Activated T-cell treated with anti-CD3 and anti-CD28 coated beads for 4 hours (primary cell): ENCODE data around the gene FAM222B.
"Not testable (repeated sequence)": the region's sequence is repeated elsewhere in the genome, so short reads cannot be mapped to it uniquely, and the experiment has no call there.

ENCODE experiments used
- DNase-seq: peaks from one replicate; pipeline ENCODE4 v3.0.0-alpha.2; 2020

The FAM222B gene

DNA sequence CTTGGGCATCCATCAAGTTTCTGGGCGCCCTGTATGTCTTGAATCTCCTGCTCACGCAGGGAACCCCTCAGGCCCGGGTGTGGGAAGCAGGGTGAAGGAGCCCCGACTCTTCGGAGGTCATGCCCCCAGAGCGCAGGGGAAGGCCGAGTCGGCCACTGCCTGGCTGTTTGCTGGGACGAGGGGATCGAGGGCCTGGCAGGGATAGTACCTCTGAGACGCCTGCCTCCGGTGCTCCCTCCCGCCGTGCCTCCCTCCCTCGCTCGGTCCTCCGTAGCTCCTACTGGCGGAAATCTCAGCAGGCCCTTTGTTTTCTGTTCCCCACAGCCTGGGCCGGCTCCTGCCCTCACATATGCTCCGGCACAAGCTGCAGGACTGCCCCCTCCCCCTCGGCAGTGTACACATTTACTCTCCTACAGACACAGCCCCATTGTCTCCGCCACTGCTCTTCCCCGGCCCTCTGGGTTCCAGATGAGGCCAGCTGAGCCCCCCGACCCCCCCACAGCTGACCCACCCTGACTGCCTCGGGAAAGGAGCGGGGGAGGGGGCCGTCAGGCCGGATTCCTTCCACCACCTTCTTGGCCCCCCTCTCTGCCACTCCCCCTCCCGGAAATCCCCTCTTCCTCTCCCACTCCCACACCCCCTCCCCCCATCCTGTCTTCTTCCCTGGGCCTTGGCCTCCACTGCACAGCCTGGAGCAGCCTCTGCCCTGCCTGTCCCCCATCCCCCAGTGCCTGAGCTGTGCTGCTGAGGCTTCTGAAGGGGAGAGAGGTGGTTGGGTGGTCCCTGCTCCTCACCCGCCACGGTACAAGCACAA, 97.4 kb downstream of the FAM222B start:
- DNase-seq, result no peak

DNA sequence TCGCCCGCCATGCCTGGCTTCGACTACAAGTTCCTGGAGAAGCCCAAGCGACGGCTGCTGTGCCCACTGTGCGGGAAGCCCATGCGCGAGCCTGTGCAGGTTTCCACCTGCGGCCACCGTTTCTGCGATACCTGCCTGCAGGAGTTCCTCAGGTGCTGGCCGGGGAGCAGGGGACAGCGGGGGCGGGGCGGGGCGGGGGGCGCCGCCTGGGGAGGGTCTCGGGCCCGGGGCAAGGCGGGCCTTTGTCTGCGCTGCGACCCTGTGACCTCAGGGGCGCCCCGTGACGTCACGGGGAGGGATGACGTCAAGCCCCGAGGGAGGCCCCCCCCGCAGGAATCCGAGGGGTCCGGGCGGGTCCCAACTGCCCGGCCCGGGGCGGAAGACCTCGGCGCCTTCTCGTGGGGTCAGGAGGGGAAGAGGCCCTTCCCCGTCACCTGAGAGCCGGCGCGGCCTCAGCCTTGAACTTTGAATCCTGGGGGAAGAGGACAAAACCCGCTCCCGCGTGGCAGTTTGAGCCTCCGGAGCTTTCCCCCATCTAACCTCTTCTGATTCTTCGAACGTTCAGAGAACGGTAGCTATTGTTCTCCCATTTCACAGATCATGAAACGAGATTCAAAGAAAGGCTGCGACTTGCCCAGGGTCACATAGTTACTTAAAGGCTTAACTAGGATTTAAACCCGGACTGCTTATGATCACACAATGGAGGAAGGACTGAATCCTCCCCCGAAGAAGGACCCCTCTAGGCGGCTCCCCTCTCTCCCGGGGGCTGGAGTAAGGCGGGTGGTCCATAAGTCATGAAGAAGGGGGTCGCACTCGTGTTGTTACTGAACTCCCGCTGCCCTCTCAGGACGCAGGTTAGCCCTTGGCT, 98.3 kb downstream of the FAM222B start:
- DNase-seq, result peak; percentile 75

DNA sequence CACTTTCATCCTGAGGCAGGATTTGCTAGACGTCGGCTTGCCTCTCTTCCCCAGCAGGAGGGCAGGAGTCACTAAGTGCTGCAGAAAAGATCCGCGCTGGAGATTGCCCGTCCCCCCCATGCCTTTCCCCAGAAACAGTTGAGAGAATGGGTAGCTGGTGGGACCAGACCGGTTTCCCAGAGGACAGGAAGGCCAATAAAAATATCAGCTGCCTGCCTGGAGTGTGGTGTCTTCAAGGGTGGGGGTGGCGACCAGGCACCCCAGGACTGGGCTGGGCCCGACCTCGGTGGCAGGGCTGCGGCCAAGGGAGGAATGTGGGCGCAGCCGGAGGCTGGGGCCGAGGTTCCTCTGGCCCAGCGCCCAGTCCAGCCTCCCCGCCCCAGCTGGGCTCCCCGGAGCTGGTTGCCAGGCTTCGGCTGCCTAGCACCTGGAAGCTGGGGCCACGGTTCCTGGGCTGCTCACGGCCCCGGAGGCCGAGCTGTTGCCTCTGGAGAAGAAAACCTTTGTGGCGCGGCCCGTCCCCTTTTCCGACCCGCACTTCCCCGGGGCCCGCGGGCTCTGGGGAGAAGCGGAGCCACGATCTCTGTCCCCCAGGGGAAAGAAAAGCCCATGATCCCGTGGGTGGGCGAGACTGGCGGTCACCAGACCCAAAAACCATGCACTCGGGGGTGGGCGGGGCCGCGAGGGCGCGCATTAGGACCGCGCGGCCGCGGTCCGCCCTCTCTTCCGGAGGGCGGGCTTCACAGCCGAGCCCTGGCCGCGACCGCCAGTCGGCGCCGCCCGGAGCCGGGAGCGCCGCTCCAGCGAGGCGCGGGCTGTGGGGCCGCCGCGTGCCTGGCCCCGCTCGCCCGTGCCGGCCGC, 99.1 kb downstream of the FAM222B start, which contains the start of gene TRAF4:
Gene TRAF4 (plus strand): TSS at position 769 of the 861 bp plus-strand sequence. CDS start 102 bp downstream, outside the sequence.
- DNase-seq, result peak; percentile 69

DNA sequence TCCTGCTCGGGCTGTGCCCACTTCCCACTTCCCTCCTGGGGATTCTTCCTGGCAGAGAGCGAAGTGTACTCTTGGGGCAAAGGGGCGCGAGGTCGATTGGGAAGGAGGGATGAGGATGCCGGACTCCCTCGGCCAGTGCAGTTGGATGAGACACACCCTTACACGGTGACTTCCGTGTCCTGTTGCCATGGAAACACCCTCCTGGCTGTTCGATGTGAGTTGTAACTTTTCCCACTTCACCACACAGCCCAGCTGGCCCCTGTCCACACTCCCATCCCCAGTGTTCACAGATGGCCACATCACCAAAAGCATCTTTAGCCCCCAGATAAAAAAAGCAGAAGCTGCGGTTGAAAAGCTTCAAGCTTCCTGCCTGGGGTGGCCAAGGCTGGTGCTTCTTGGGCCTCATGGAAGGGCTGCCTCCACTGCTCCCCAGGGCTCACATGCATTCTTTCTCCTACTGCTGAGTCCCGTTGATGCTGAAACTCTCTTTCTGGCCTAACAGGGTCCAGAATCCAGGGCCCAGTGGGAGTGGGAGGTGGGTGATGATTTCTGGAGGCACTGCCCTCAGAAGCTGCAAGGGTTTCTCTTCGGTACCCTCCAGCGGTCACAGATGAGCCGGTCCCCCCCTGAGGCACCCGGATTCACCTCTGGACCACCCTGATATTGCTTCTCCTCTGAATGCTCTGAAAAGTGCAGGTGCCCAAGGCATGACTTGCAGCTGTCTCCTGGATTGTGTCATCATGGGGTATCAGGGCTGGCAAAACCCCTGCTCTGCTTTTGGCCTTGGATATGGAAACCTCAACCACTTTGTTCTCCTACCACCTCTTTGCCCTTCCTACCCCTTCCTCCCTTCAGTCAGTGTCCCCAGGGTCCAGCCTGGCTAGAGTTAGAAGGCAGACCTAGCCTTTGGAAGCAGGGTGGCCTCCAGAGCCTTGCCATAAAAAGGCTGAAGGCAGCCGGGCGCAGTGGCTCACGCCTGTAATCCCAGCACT, 100.9 kb downstream of the FAM222B start:
- DNase-seq, result no peak

GRCh38 chr17:28740406-28741357, 101.9 kb downstream of the FAM222B start:
- no peak for DNase-seq

DNA sequence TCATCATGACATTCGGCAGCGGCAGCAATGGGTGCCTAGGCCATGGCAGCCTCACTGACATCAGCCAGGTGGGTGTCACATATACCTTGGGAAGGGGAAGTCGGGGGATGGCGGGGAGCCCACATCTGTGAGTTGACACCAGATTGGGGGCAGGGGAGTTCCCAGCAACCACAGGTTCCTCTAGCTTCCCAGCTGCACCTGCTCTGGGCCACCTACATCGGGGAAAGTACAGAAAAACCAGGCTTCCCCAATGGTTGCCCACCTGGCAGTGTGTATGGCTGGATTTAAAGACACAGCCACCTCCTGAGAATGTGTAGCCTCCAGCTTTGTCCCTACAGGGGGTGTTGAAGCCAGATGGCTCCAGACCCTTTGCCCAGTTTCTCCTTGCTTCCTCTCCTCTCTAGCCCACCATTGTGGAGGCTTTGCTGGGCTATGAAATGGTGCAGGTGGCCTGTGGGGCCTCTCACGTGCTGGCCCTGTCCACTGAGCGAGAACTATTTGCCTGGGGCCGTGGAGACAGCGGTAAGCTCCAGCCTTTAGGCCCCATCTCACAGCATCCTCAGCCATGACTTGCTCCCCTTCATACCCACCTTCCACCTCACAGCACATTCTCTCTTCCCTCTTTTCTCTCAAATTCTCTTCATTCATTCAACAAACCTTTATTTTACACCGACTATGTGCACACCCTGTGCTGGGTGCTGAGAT, 103.8 kb downstream of the FAM222B start:
- peak; percentile 62 for DNase-seq

GRCh38 chr17:28737770-28738679, 104.6 kb downstream of the FAM222B start:
- DNase-seq, result no peak

DNA sequence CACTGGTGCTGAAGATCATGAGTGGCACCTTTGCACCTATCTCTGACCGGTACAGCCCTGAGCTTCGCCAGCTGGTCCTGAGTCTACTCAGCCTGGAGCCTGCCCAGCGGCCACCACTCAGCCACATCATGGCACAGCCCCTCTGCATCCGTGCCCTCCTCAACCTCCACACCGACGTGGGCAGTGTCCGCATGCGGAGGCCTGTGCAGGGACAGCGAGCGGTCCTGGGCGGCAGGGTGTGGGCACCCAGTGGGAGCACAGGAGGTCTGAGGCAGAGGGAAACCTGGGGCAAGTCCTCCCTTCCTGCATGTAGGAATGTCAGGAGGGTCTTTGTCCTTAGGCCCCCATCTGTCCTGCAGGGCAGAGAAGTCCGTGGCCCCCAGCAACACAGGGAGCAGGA, 105.3 kb downstream of the FAM222B start:
- no peak for DNase-seq

DNA sequence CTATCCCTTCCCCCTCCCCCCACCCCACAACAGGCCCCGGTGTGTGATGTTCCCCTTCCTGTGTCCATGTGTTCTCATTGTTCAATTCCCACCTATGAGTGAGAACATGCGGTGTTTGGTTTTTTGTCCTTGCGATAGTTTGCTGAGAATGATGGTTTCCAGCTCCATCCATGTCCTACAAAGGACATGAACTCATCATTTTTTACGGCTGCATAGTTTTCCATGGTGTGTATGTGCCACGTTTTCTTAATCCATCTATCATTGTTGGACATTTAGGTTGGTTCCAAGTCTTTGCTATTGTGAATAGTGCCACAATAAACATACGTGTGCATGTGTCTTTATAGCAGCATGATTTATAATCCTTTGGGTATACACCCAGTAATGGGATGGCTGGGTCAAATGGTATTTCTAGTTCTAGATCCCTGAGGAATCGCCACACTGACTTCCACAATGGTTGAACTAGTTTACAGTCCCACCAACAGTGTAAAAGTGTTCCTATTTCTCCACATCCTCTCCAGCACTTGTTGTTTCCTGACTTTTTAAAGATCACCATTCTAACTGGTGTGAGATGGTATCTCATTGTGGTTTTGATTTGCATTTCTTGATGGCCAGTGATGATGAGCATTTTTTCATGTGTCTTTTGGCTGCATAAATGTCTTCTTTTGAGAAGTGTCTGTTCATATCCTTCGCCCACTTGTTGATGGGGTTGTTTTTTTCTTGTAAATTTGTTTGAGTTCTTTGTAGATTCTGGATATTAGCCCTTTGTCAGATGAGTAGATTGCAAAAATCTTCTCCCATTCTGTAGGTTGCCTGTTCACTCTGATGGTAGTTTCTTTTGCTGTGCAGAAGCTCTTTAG, 106.4 kb downstream of the FAM222B start:
- not testable (repeated sequence) for DNase-seq

- no peak for DNase-seq
These were observed 107.3 kb downstream of the FAM222B start for GRCh38 chr17:28735242-28735722.

GRCh38 chr17:28734712-28735241, 107.8 kb downstream of the FAM222B start:
- no peak for DNase-seq

- no peak for DNase-seq
These were observed 109.2 kb downstream of the FAM222B start for GRCh38 chr17:28733346-28733745.

DNA sequence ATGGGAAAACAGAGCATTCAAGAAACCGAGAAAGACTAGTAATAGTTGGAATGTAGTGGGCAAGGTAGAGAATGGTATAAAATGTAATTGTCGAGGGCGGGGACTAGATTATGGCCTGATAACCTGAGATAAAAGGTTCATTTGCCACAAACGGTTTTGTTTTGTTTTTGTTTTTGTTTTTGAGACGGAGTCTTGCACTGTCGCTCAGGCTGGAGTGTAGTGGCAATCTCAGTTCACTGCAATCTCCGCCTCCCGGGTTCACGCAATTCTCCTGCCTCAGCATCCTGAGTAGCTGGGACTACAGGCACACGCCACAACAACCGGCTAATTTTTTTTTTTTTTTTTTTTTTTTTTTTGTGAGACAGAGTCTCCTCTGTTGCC, 112.7 kb downstream of the FAM222B start:
- no peak for DNase-seq

GRCh38 chr17:28728364-28729200, 114.0 kb downstream of the FAM222B start, which contains the start of gene NEK8:
NEK8 (plus strand) TSS chr17:28728788; CDS start chr17:28728814, 26 bp downstream.
- DNase-seq, result peak; percentile 99

DNA sequence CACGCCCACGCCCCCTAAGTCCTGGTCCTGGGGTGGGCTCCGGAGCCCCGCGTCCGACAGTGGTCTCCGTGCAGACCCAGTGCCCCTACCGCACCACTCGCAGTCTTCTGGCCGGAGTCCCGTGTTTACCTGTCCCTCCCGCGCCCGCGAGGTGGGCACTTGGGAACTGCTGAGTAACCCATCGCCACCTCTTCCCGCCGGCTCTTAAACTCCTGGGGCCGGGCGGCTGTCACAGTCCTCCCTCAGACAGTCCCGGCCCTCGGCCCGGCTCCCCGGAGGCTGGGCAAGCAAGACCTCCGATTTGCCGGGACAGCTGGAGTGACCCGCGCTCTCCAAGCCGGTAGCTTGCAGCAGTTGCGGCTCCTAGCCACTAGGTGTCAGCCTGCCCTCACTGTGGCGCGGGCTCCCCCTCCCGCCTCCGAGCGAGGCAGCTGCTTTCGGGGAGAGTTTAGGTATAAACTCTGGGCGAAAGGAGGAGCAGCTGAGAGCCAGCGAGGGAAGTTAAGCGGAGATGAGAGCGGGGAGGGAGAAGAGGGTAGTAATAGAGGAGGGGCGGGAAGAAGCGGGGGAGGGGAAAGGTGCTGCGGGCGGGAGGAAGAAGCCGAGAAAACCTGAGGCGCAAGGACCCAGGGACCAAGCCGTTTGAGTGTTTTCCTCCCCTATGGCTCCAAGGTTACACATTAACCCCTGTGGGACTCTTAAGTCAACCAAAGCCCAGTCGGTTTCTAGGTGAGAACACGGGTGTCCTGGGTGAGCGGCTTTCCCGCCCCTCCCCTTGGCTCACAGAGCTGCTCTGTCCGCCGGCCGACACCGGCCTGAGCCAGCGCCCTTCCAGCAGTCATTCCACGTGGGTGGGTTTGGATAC, 115.7 kb downstream of the FAM222B start:
- peak; percentile 89 for DNase-seq
